Panc1 (cell line): ENCODE measurements around the gene TMEM240. TPM values are rescaled to one million over a fixed set of nuclear protein-coding genes. Genes with fewer than 3 reads are reported as not detected.

ENCODE experiments used
- ATAC-seq: fragments of 200-7000 bp; cut with Tn5 transposase; 2 replicates; pipeline ENCODE4 v1.9.1; 2020; ENCODE audit warnings: mild to moderate bottlenecking, moderate library complexity
- BruUV-seq: library from RNA; stranded (reverse); fragments of 400-500 nt; replicated peaks from 2 replicates; lab custom pipeline; 2021; lab: Mats Ljungman, UMichigan
- CTCF ChIA-PET: fragments of 300-600 bp; sonication (Branson Sonifier 250); formaldehyde crosslinking; loops from one replicate; lab custom pipeline; 2022; ENCODE audit warnings: antibody characterized with exemption; lab: Charles Lee
- POLR2A ChIA-PET: fragments of 300-600 bp; sonication (Branson Sonifier 250); formaldehyde crosslinking; loops from one replicate; lab custom pipeline; 2022; ENCODE audit warnings: antibody characterized with exemption; lab: Charles Lee
- DNase-seq: peaks from one replicate; pipeline ENCODE4 v3.0.0-alpha.2; 2010; ENCODE audit warnings: low read depth, low spot score
- H3K27ac ChIP-seq: 2 replicates; pipeline ENCODE4 v1.5.1; 2011; ENCODE audit warnings: mild to moderate bottlenecking, low read length, inconsistent platforms
- H3K27me3 ChIP-seq: fragments of 200-500 bp; sonication (Bioruptor generic); 2 replicates; pipeline ENCODE4 v1.6.0; 2014; ENCODE audit warnings: low read length, inconsistent platforms; ENCODE audit not compliant: control insufficient read depth, insufficient read depth
- H3K36me3 ChIP-seq: fragments of 200-500 bp; sonication (Bioruptor generic); 2 replicates; pipeline ENCODE4 v1.5.1; 2014; ENCODE audit warnings: inconsistent platforms, mild to moderate bottlenecking, low read length, moderate library complexity; ENCODE audit not compliant: control insufficient read depth, insufficient read depth
- H3K4me1 ChIP-seq: 2 replicates; pipeline ENCODE4 v1.5.1; 2011; ENCODE audit warnings: inconsistent platforms, mild to moderate bottlenecking, low read length, moderate library complexity; ENCODE audit not compliant: control insufficient read depth, insufficient read depth
- H3K4me3 ChIP-seq, 2 experiments: 2 replicates each; pipeline ENCODE4 v1.5.1; 2011 to 2012; ENCODE audit warnings: low read depth in 2 of 2, low read length in 2 of 2, mild to moderate bottlenecking in 2 of 2, inconsistent platforms in 1 of 2, moderate library complexity in 1 of 2
- H3K9me3 ChIP-seq: fragments of 200-500 bp; sonication (Bioruptor generic); 2 replicates; pipeline ENCODE4 v1.5.1; 2014; ENCODE audit warnings: low read depth, mild to moderate bottlenecking, inconsistent platforms, low read length, moderate library complexity; ENCODE audit not compliant: control insufficient read depth, insufficient read depth
- POLR2AphosphoS5 ChIP-seq: IDR thresholded peaks from 2 replicates; pipeline ENCODE4 v1.6.1; 2012; ENCODE audit warnings: mild to moderate bottlenecking, low read depth, low read length, moderate library complexity
- SIN3A ChIP-seq: IDR thresholded peaks from 2 replicates; pipeline ENCODE4 v1.6.1; 2012; ENCODE audit warnings: low read depth, mild to moderate bottlenecking, low read length, moderate library complexity, borderline replicate concordance; ENCODE audit not compliant: insufficient read depth
- TCF7L2 ChIP-seq: IDR thresholded peaks from 2 replicates; pipeline ENCODE4 v1.6.1; 2011; ENCODE audit warnings: mild to moderate bottlenecking, low read depth, low read length, inconsistent platforms
- in situ Hi-C: cut with HindIII; loops from 2 replicates; pipeline ENCODE4 v1.10.0; 2016; ENCODE audit warnings: low sequenced_read_pairs, low pct_unique_long_range_greater_than_20kb
- intact Hi-C: fragments of 100-400 bp; cut with micrococcal nuclease; formaldehyde crosslinking; loops from one replicate; pipeline ENCODE4 v1.10.0; 2022; ENCODE audit not compliant: unreplicated experiment
- total RNA-seq: library from RNA; stranded (reverse); gene quantifications from one replicate; pipeline ENCODE4 v1.2.1, GENCODE V29; 2021; ENCODE audit not compliant: unreplicated experiment
- TF ChIP-seq, protein P1 (sequence below), 2 experiments: IDR thresholded peaks; 2 replicates each; pipeline ENCODE4 v1.6.1; 2011 to 2012; ENCODE audit warnings: low read depth in 2 of 2, control low read depth in 1 of 2, low read length in 1 of 2, mild to moderate bottlenecking in 1 of 2, moderate library complexity in 1 of 2; ENCODE audit not compliant: insufficient read depth in 1 of 2
- TF ChIP-seq, protein P2 (sequence below): fragments of 450-650 bp; IDR thresholded peaks from 2 replicates; pipeline ENCODE4 v1.5.1; 2017; ENCODE audit warnings: mild to moderate bottlenecking

Gene TMEM240
- total RNA-seq, 1 experiment from 2014 or later, result 4.1 TPM

DNA sequence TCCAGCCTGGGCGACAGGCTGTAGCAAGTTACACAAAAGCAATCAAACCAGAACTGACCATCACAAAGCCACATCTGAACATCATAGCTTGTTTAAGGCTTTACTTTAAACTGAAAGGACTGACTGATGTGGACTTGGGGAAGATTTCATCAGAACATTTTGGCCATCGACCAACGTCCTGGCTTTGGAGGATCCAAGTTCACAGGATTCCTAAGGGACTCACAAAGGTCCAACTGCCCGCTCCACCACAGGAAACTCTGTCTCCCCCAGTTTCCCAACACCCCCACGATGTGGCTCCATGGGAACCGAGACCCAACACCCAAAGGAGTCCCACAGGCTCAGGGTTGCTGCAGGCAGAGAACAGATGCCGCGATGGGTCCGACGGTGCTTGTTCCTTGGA is 24.9 kb upstream of the TMEM240 start:
- CTCF ChIA-PET, result no interaction called here
- H3K36me3 ChIP-seq, result peaks cover 11% of the 10 kb centered on the region

DNA sequence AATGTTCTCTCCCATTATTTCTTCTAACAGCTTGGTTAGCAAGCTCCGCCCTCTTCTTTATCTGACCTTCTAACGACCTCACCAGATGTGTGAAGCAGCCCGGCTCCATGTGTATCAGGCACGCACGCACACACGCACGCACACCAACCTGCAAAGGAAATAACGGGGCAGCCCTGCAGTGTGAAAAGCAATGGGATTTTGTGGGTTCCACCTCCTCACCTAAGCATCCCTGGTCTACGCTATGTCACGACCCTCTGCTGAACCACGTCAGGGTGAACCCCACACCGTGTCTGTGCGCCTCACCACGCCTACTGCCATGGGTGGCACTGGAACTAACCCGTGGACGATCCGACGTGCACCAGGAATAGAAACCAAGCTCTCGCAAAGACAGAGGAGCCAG is 23.8 kb upstream of the TMEM240 start:
- peaks cover under 1% of the 10 kb centered on the region; the same call in 1 of the 2 replicates for H3K4me1 ChIP-seq
- peaks cover 10% of the 10 kb centered on the region for H3K36me3 ChIP-seq
- DNase-seq (no peak), ATAC-seq (no peak)
- ChIA-PET CTCF (no interaction called here), POLR2A (interaction anchor here (0.6 kb wide), 1 partner anchor 66 kb away, joined by 6 read pairs; no protein-coding TSS in a partner anchor)
- TF ChIP-seq POLR2AphosphoS5 (no peak), TCF7L2 (no peak), SIN3A (no peak)
- TF ChIP-seq, protein P1, sequence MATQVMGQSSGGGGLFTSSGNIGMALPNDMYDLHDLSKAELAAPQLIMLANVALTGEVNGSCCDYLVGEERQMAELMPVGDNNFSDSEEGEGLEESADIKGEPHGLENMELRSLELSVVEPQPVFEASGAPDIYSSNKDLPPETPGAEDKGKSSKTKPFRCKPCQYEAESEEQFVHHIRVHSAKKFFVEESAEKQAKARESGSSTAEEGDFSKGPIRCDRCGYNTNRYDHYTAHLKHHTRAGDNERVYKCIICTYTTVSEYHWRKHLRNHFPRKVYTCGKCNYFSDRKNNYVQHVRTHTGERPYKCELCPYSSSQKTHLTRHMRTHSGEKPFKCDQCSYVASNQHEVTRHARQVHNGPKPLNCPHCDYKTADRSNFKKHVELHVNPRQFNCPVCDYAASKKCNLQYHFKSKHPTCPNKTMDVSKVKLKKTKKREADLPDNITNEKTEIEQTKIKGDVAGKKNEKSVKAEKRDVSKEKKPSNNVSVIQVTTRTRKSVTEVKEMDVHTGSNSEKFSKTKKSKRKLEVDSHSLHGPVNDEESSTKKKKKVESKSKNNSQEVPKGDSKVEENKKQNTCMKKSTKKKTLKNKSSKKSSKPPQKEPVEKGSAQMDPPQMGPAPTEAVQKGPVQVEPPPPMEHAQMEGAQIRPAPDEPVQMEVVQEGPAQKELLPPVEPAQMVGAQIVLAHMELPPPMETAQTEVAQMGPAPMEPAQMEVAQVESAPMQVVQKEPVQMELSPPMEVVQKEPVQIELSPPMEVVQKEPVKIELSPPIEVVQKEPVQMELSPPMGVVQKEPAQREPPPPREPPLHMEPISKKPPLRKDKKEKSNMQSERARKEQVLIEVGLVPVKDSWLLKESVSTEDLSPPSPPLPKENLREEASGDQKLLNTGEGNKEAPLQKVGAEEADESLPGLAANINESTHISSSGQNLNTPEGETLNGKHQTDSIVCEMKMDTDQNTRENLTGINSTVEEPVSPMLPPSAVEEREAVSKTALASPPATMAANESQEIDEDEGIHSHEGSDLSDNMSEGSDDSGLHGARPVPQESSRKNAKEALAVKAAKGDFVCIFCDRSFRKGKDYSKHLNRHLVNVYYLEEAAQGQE (IDR thresholded peaks at IDR 0.05; ENCODE audit: insufficient read depth in 1 of 2, low read depth in 2 of 2, low read length in 1 of 2), result no peak
- TF ChIP-seq, protein P2, sequence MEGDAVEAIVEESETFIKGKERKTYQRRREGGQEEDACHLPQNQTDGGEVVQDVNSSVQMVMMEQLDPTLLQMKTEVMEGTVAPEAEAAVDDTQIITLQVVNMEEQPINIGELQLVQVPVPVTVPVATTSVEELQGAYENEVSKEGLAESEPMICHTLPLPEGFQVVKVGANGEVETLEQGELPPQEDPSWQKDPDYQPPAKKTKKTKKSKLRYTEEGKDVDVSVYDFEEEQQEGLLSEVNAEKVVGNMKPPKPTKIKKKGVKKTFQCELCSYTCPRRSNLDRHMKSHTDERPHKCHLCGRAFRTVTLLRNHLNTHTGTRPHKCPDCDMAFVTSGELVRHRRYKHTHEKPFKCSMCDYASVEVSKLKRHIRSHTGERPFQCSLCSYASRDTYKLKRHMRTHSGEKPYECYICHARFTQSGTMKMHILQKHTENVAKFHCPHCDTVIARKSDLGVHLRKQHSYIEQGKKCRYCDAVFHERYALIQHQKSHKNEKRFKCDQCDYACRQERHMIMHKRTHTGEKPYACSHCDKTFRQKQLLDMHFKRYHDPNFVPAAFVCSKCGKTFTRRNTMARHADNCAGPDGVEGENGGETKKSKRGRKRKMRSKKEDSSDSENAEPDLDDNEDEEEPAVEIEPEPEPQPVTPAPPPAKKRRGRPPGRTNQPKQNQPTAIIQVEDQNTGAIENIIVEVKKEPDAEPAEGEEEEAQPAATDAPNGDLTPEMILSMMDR, result no peak
- H3K9me3 ChIP-seq, result no peaks in the 10 kb centered on the region
- H3K27ac ChIP-seq, result no peak overlapping the region
- in situ Hi-C loops (no loop called here), intact Hi-C loops (no loop called here)
- no peak overlapping the region for H3K4me3 ChIP-seq
- BruUV-seq, result TSS peak; percentile 5
- H3K27me3 ChIP-seq, result no peaks in the 10 kb centered on the region

More for the DNA sequence above, 24.9 kb upstream of the TMEM240 start:
- peaks cover 9% of the 10 kb centered on the region for H3K4me1 ChIP-seq
- H3K4me3 ChIP-seq, result no peak overlapping the region
- H3K27ac ChIP-seq, result peak overlapping the region; percentile 31; the same call in 1 of the 2 replicates
- no peaks in the 10 kb centered on the region for H3K9me3 ChIP-seq
- H3K27me3 ChIP-seq, result no peaks in the 10 kb centered on the region
- BruUV-seq, result no TSS peak
- in situ Hi-C loops, result no loop called here
- POLR2A ChIA-PET, result no interaction called here
- DNase-seq (no peak), ATAC-seq (no peak)
- TF ChIP-seq POLR2AphosphoS5, result no peak
- TF ChIP-seq, protein P2, result no peak
- TF ChIP-seq TCF7L2, result no peak
- TF ChIP-seq, protein P1 (IDR thresholded peaks at IDR 0.05; ENCODE audit: insufficient read depth in 1 of 2, low read depth in 2 of 2, low read length in 1 of 2), result no peak
- TF ChIP-seq SIN3A, result no peak
- intact Hi-C loops, result no loop called here
